BLaER1 treated with 17β-estradiol and CSF1 and Interleukin-3, amounts not matched to agents 10 nM and 100 nM (cell line): ENCODE data around the gene HOXA5.
A peak's percentile ranks its signal among the peaks of the same experiment; 100 is the strongest.

ENCODE experiments used
- H3K27ac ChIP-seq, 11 experiments: shearing (Covaris generic); formaldehyde crosslinking; 2 replicates each; pipeline ENCODE4 v1.8.1; 2022
- H3K27me3 ChIP-seq, 11 experiments: shearing (Covaris generic); formaldehyde crosslinking; 2 replicates each; pipeline ENCODE4 v1.8.1; 2022
- H3K36me3 ChIP-seq, 11 experiments: shearing (Covaris generic); formaldehyde crosslinking; 2 replicates each; pipeline ENCODE4 v1.8.1; 2022
- H3K4me1 ChIP-seq, 10 experiments: shearing (Covaris generic); formaldehyde crosslinking; 2 replicates each; pipeline ENCODE4 v1.8.1; 2022
- H3K4me2 ChIP-seq, 11 experiments: shearing (Covaris generic); formaldehyde crosslinking; 2 replicates each; pipeline ENCODE4 v1.8.1; 2022
- H3K4me3 ChIP-seq, 10 experiments: shearing (Covaris generic); formaldehyde crosslinking; 2 replicates each; pipeline ENCODE4 v1.8.1; 2022
- H3K9ac ChIP-seq, 11 experiments: shearing (Covaris generic); formaldehyde crosslinking; 2 replicates each; pipeline ENCODE4 v1.8.1; 2022
- H3K9me3 ChIP-seq, 11 experiments: shearing (Covaris generic); formaldehyde crosslinking; replicated peaks in 1 of 11; 2 replicates each; pipeline ENCODE4 v1.8.1; 2022
- H4K20me1 ChIP-seq, 11 experiments: shearing (Covaris generic); formaldehyde crosslinking; 2 replicates each; pipeline ENCODE4 v1.8.1; 2022
- Cebpa-rat ChIP-seq, 11 experiments: shearing (Covaris generic); IDR thresholded peaks; 2 replicates each; pipeline ENCODE4 v1.8.1; 2022

The HOXA5 gene

GRCh38 chr7:27095897-27096767 is 47.3 kb downstream of the HOXA5 start, which contains the start of gene HOXA1:
TSS of gene HOXA1 (minus strand) at chr7:27096000. CDS start at chr7:27095912, 88 bp downstream.
- H3K27ac ChIP-seq, result no peak within 1 kb of the TSS
- H3K4me1 ChIP-seq, result peaks cover 0 to 12% (median 4%) of the 10 kb centered on the region in 10 experiments; a peak in 6 of 20 replicates
- H3K4me2 ChIP-seq, result no peak within 1 kb of the TSS

GRCh38 chr7:27095050-27095896 is 48.2 kb downstream of the HOXA5 start:
- Histone ChIP-seq H3K4me1 (peaks cover 0 to 12% (median 4%) of the 10 kb centered on the region in 10 experiments; a peak in 6 of 20 replicates), H3K36me3 (no peaks in the 10 kb centered on the region), H3K27me3 (peaks cover 0 to 14% (median 0%) of the 10 kb centered on the region in 11 experiments; a peak in 6 of 22 replicates), H3K9me3 (peaks cover 26 to 50% (median 45%) of the 10 kb centered on the region in 11 experiments), H3K4me2 (no peak overlapping the region), H4K20me1 (no peaks in the 10 kb centered on the region), H3K9ac (no peak overlapping the region), H3K27ac (no peak overlapping the region), H3K4me3 (no peak overlapping the region)
- no peak for TF ChIP-seq Cebpa-rat (IDR thresholded peaks at IDR 0.05)

More at GRCh38 chr7:27095897-27096767, 47.3 kb downstream of the HOXA5 start, which contains the start of gene HOXA1:
- H3K36me3 ChIP-seq, result no peaks in the 10 kb centered on the region
- no peaks in the 10 kb centered on the region for H4K20me1 ChIP-seq
- H3K9me3 ChIP-seq, result peaks cover 26 to 51% (median 45%) of the 10 kb centered on the region in 11 experiments
- H3K9ac ChIP-seq, result no peak within 1 kb of the TSS
- H3K4me3 ChIP-seq, result no peak within 1 kb of the TSS
- TF ChIP-seq Cebpa-rat (IDR thresholded peaks at IDR 0.05), result no peak
- H3K27me3 ChIP-seq, result peaks cover 0 to 14% (median 0%) of the 10 kb centered on the region in 11 experiments; a peak in 6 of 22 replicates

GRCh38 chr7:27094304-27095049 is 49.0 kb downstream of the HOXA5 start:
- Histone ChIP-seq H3K4me2 (no peak overlapping the region), H3K4me3 (no peak overlapping the region), H3K4me1 (peaks cover 0 to 12% (median 4%) of the 10 kb centered on the region in 10 experiments; a peak in 6 of 20 replicates), H3K27ac (no peak overlapping the region), H3K9ac (no peak overlapping the region), H3K27me3 (peaks cover 0 to 14% (median 0%) of the 10 kb centered on the region in 11 experiments; a peak in 6 of 22 replicates), H3K9me3 (peaks cover 26 to 50% (median 45%) of the 10 kb centered on the region in 11 experiments), H3K36me3 (no peaks in the 10 kb centered on the region), H4K20me1 (no peaks in the 10 kb centered on the region)
- no peak for TF ChIP-seq Cebpa-rat (IDR thresholded peaks at IDR 0.05)

- no peak for TF ChIP-seq Cebpa-rat (IDR thresholded peaks at IDR 0.05)
- peaks cover 26 to 47% (median 42%) of the 10 kb centered on the region in 11 experiments for H3K9me3 ChIP-seq
- H3K4me2 ChIP-seq, result no peak overlapping the region
- peaks cover 0 to 7% (median 0%) of the 10 kb centered on the region in 11 experiments; a peak in 3 of 22 replicates for H3K27me3 ChIP-seq
- H3K27ac ChIP-seq, result no peak overlapping the region
- no peaks in the 10 kb centered on the region for H4K20me1 ChIP-seq
- H3K9ac ChIP-seq, result no peak overlapping the region
- no peak overlapping the region for H3K4me3 ChIP-seq
- peaks cover 0 to 12% (median 4%) of the 10 kb centered on the region in 10 experiments; a peak in 6 of 20 replicates for H3K4me1 ChIP-seq
- no peaks in the 10 kb centered on the region for H3K36me3 ChIP-seq
These were observed 50.1 kb downstream of the HOXA5 start for GRCh38 chr7:27093184-27093895.

GRCh38 chr7:27092819-27093110 is 50.7 kb downstream of the HOXA5 start:
- peak overlapping the region in 4 of 11 experiments; percentile 14 to 49 (median 34); a peak in 5 of 22 replicates for H3K4me2 ChIP-seq
- H4K20me1 ChIP-seq, result no peaks in the 10 kb centered on the region

GRCh38 chr7:27091941-27092818 is 51.3 kb downstream of the HOXA5 start:
- Histone ChIP-seq H3K4me1 (peaks cover 0 to 12% (median 4%) of the 10 kb centered on the region in 10 experiments; a peak in 6 of 20 replicates), H3K27ac (no peak overlapping the region), H4K20me1 (no peaks in the 10 kb centered on the region), H3K27me3 (no peaks in the 10 kb centered on the region), H3K36me3 (no peaks in the 10 kb centered on the region), H3K9ac (no peak overlapping the region), H3K4me3 (no peak overlapping the region), H3K4me2 (peak overlapping the region in 5 of 11 experiments; percentile 9 to 49 (median 27); a peak in 8 of 22 replicates), H3K9me3 (peaks cover 31 to 49% (median 44%) of the 10 kb centered on the region in 11 experiments)
- TF ChIP-seq Cebpa-rat (IDR thresholded peaks at IDR 0.05), result no peak

More at GRCh38 chr7:27092819-27093110, 50.7 kb downstream of the HOXA5 start:
- H3K4me3 ChIP-seq, result no peak overlapping the region
- no peaks in the 10 kb centered on the region for H3K36me3 ChIP-seq
- H3K4me1 ChIP-seq, result peaks cover 0 to 12% (median 4%) of the 10 kb centered on the region in 10 experiments; a peak in 6 of 20 replicates
- H3K9ac ChIP-seq, result no peak overlapping the region
- no peak overlapping the region for H3K27ac ChIP-seq
- TF ChIP-seq Cebpa-rat (IDR thresholded peaks at IDR 0.05), result no peak
- peaks cover 28 to 47% (median 43%) of the 10 kb centered on the region in 11 experiments for H3K9me3 ChIP-seq
- H3K27me3 ChIP-seq, result peaks cover 0 to under 1% (median 0%) of the 10 kb centered on the region in 11 experiments; a peak in 1 of 22 replicates

- H3K27me3 ChIP-seq, result no peaks in the 10 kb centered on the region
- no peak overlapping the region for H3K4me3 ChIP-seq
- no peak for TF ChIP-seq Cebpa-rat (IDR thresholded peaks at IDR 0.05)
- no peak overlapping the region for H3K4me2 ChIP-seq
- H3K9me3 ChIP-seq, result peaks cover 22 to 40% (median 36%) of the 10 kb centered on the region in 11 experiments
- no peak overlapping the region for H3K27ac ChIP-seq
- no peaks in the 10 kb centered on the region for H3K36me3 ChIP-seq
- H4K20me1 ChIP-seq, result no peaks in the 10 kb centered on the region
- H3K9ac ChIP-seq, result no peak overlapping the region
- peaks cover 0 to 12% (median 4%) of the 10 kb centered on the region in 10 experiments; a peak in 5 of 20 replicates for H3K4me1 ChIP-seq
These were observed 52.4 kb downstream of the HOXA5 start for GRCh38 chr7:27091105-27091504.
